Heart left ventricle (tissue), 16 donors: ENCODE measurements around the gene CNTFR. TPM values are rescaled to one million over a fixed set of nuclear protein-coding genes. Genes with fewer than 3 reads are reported as not detected.

Source experiments
- ATAC-seq, 4 donors: fragments of 200-7000 bp; cut with Tn5 transposase; one replicate each; pipeline ENCODE4 v1.9.1; 2020 to 2022; ENCODE audit warnings: moderate library complexity in 4 of 4, mild to moderate bottlenecking in 3 of 4, moderate number of reproducible peaks in 1 of 4
- DNase-seq, 5 donors: peaks; one replicate each; pipeline ENCODE4 v3.0.0-alpha.2; 2020
- H3K27ac ChIP-seq, 12 donors: fragments of 200-600 bp; sonication (generic) in 4 of 12; one replicate each; pipeline versions ENCODE4 v1.5.0 to v1.8.0; 2016 to 2022; ENCODE audit warnings: mild to moderate bottlenecking in 2 of 12
- H3K27me3 ChIP-seq, 9 donors: fragments of 200-600 bp; sonication (generic) in 2 of 9; one replicate each; pipeline versions ENCODE4 v1.5.1 to v1.8.0; 2016 to 2022; ENCODE audit warnings: mild to moderate bottlenecking in 3 of 9
- H3K36me3 ChIP-seq, 9 donors: fragments of 200-600 bp; sonication (generic) in 2 of 9; one replicate each; pipeline versions ENCODE4 v1.5.0 to v1.8.0; 2018 to 2022; ENCODE audit warnings: mild to moderate bottlenecking in 2 of 9
- H3K4me1 ChIP-seq, 12 donors: fragments of 200-600 bp; sonication (generic) in 4 of 12; one replicate each; pipeline versions ENCODE4 v1.5.0 to v1.8.0; 2016 to 2022; ENCODE audit warnings: mild to moderate bottlenecking in 3 of 12
- H3K4me3 ChIP-seq, 12 donors: fragments of 200-600 bp; sonication (generic) in 4 of 12; one replicate each; pipeline versions ENCODE4 v1.5.0 to v1.8.0; 2017 to 2022; ENCODE audit warnings: mild to moderate bottlenecking in 9 of 12, moderate library complexity in 4 of 12
- H3K9me3 ChIP-seq, 12 donors: fragments of 200-600 bp; sonication (generic) in 4 of 12; one replicate each; pipeline versions ENCODE4 v1.5.0 to v1.8.0; 2016 to 2022; ENCODE audit warnings: mild to moderate bottlenecking in 1 of 12
- POLR2A ChIP-seq, 2 donors: fragments of 450-650 bp; IDR thresholded peaks; one replicate each; pipeline ENCODE4 v1.6.1; 2017; ENCODE audit warnings: antibody characterized with exemption in 2 of 2, mild to moderate bottlenecking in 2 of 2, moderate library complexity in 2 of 2
- WGBS, 4 donors: extraction: QIAGEN DNeasy Blood & Tissue Kit in 2 of 4; methylation state at CpG; one replicate each; pipeline versions ENCODE4 v1.1.5 to v1.1.7; 2013 to 2018; 5-methylcytosine and 5-hydroxymethylcytosine counted together
- intact Hi-C, 10 donors: fragments of 100-400 bp; cut with DNase I; formaldehyde crosslinking; loops; one replicate each; pipeline versions ENCODE4 v1.11.1 to v1.14.2; 2022
- polyA plus RNA-seq, 2 donors: library from polyadenylated mRNA; stranded (reverse); fragments of 200-250 nt; gene quantifications; one replicate each; pipeline ENCODE4 v1.2.3, GENCODE V29; 2013
- total RNA-seq, 9 donors: library from RNA; depleted of rRNA in 2 of 9; stranded (reverse); fragments of >200 nt in 2 of 9; fragmentation: NEBNext Ultra II Directional in 3 of 9; extraction: Animal tissue kit (Norgen Biotek cat#: 25700) in 3 of 9; gene quantifications; one replicate each; pipeline versions ENCODE4 v1.1.0 to v1.2.4, GENCODE V29; 2016 to 2023
- TF ChIP-seq, protein P1 (sequence below), 12 donors: fragments of 200-600 bp; sonication (generic) in 4 of 12; IDR thresholded peaks; one replicate each; pipeline versions ENCODE4 v1.5.0 to v1.8.0; 2018 to 2022; ENCODE audit warnings: antibody characterized with exemption in 12 of 12, mild to moderate bottlenecking in 5 of 12
- donor health status: ischemic (EF 13 %, LVEDD 7.1; RV severe dilation, severe dysfunction).
- donor health status: healthy with polysubstance abuse.
- donor health status: DM: no; HTN: yes; CAD: no.
- donor health status: DM: no; HTN: no; CAD: no.
- donor health status: ischemic (EF 25% LVEDD 6.9; RV normal size, moderate dysfunction).
- donor health status: ischemic (EF 25% LVEDD 5.7; RV mildly dilated, moderate dysfunction).
- donor health status: healthy.
- donor health status: DM: yes; HTN: yes; CAD: no.
- donor health status: ischemic (EF 35%, LVEDD 5.7; RV mildly dilated, moderate dysfunction).
- donor health status: nonischemic (EF 11% LVEDD 7.7; RV severe dilation, severe dysfunction).
- donor health status: DM: yes; HTN: yes; CAD: no.
- donor health status: PGD.
- donor health status: ischemic (EF 29% LVEDD 5.4; RV normal size, mild dysfunction).
- donor health status: nonischemic (EF 23%, LVEDD 6.1; RV moderate dilation, normal function).

The CNTFR gene
- total and polyA plus RNA-seq, 11 donors = 0.43 to 9.8 (median 2.0) TPM

DNA sequence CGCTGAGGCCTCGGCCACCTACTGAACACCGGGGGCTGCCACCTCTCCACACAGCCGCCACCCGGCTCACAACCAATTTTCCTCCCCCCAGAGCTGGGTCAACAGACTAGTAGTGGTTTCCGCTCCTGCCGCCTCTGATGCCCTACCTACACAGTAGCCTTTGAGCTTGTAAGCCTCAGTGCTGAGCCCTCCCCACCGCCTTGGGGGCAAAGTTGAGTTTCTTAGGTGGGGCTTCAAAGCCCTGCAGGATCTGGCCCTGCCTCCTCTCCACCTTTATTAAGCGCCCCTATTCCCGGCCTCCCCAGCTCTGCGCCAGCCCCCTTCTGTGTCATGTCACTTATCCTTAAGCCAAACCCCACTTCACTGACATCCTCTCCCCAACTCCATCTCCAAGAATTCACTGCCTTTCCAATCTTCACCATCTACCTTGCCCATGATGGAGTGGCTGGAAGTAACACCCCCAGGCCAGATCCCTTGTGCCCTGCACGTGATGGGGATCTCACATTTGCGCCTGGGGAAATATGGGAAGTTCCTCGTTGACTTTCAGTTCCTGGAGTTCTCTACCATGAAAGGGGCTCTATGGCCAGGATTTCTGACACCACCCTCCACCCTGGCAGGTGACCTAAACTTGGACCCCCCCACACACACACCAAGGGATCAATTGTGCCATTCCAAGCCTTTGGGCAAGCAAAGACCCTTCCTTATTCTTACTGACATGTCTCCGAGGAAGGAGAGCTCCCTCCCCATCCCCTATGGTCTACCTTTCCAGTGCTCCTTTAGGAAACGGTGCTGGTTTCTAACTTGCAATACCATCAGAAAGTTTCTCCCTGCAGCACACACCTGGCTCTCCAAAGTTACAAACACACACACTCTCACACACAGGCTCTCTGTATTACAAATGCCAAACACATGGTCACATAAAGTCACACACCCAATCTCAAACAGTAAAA is 2.7 kb upstream of the CNTFR start:
- intact Hi-C loops = loop anchor here (1.0 to 10.0 kb wide), 13 partner anchors 43 to 260 kb away; no protein-coding TSS in a partner anchor
- ATAC-seq (no peak), DNase-seq (no peak)
- H3K4me3 ChIP-seq = peak overlapping the region in 2 of 12 donors; percentile 38 to 52
- 30 to 41% (median 35%) methylated on average over 14 to 16 of the region's 16 CpGs for WGBS, 4 donors
- peaks cover 4 to 69% (median 13%) of the 10 kb centered on the region in 9 donors for H3K27me3 ChIP-seq
- H3K27ac ChIP-seq = no peak overlapping the region
- TF ChIP-seq, protein P1, sequence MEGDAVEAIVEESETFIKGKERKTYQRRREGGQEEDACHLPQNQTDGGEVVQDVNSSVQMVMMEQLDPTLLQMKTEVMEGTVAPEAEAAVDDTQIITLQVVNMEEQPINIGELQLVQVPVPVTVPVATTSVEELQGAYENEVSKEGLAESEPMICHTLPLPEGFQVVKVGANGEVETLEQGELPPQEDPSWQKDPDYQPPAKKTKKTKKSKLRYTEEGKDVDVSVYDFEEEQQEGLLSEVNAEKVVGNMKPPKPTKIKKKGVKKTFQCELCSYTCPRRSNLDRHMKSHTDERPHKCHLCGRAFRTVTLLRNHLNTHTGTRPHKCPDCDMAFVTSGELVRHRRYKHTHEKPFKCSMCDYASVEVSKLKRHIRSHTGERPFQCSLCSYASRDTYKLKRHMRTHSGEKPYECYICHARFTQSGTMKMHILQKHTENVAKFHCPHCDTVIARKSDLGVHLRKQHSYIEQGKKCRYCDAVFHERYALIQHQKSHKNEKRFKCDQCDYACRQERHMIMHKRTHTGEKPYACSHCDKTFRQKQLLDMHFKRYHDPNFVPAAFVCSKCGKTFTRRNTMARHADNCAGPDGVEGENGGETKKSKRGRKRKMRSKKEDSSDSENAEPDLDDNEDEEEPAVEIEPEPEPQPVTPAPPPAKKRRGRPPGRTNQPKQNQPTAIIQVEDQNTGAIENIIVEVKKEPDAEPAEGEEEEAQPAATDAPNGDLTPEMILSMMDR (IDR thresholded peaks at IDR 0.05) = no peak
- no peak for TF ChIP-seq POLR2A (IDR thresholded peaks at IDR 0.05)
- no peaks in the 10 kb centered on the region for H3K9me3 ChIP-seq
- H3K4me1 ChIP-seq = peaks cover 0 to 52% (median 30%) of the 10 kb centered on the region in 12 donors
- no peaks in the 10 kb centered on the region for H3K36me3 ChIP-seq

DNA sequence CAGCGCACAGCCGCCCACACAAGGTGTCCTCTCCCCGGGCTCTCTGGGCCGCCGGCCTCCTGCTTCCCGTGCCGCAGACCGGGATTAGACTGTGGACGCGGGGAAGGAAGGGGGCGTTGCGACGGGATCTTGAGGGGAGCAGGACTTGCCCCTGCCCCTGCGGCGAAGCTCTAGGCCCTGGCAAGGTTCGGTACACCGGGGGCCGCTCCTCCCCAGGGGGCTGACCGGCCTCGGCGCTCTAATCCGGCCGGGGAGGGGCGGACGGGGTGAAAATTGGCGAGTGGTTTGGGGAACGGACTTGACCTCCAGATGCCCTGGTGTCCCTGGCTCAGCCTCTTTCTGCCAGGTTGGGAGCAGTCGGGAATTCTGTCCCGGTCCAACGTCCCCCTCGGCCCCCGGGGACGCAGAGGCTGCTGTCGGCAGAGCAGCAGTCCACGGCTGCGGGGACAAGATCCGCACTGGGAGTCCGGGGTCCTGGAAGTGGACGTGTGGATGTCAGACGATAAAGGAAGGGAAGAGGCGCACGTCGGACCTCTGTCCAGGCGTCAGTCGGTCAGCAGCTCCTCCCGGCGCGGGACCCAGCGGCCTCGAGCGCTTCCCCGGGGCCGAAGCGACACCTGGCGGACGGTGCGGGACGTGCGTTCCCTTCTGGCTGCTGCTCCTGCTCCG is 1.9 kb upstream of the CNTFR start:
- intact Hi-C loops = loop anchor here (1.0 to 10.0 kb wide), 13 partner anchors 43 to 259 kb away; no protein-coding TSS in a partner anchor
- Histone ChIP-seq H3K4me1 (peaks cover 0 to 52% (median 30%) of the 10 kb centered on the region in 12 donors), H3K27ac (peak overlapping the region in 4 of 12 donors; percentile 4 to 50 (median 24)), H3K9me3 (no peaks in the 10 kb centered on the region), H3K27me3 (peaks cover 4 to 77% (median 13%) of the 10 kb centered on the region in 9 donors), H3K4me3 (peak overlapping the region in 10 of 12 donors; percentile 13 to 63 (median 52)), H3K36me3 (no peaks in the 10 kb centered on the region)
- DNase-seq (peak; percentile 85 to 92 (median 86)), ATAC-seq (peak; percentile 68 to 91 (median 85))
- TF ChIP-seq, protein P1 (IDR thresholded peaks at IDR 0.05) = peak; percentile 82 to 98 (median 94)
- no peak for TF ChIP-seq POLR2A (IDR thresholded peaks at IDR 0.05)
- 3 to 12% (median 6%) methylated on average over 26 to 60 of the region's 60 CpGs for WGBS, 4 donors

DNA sequence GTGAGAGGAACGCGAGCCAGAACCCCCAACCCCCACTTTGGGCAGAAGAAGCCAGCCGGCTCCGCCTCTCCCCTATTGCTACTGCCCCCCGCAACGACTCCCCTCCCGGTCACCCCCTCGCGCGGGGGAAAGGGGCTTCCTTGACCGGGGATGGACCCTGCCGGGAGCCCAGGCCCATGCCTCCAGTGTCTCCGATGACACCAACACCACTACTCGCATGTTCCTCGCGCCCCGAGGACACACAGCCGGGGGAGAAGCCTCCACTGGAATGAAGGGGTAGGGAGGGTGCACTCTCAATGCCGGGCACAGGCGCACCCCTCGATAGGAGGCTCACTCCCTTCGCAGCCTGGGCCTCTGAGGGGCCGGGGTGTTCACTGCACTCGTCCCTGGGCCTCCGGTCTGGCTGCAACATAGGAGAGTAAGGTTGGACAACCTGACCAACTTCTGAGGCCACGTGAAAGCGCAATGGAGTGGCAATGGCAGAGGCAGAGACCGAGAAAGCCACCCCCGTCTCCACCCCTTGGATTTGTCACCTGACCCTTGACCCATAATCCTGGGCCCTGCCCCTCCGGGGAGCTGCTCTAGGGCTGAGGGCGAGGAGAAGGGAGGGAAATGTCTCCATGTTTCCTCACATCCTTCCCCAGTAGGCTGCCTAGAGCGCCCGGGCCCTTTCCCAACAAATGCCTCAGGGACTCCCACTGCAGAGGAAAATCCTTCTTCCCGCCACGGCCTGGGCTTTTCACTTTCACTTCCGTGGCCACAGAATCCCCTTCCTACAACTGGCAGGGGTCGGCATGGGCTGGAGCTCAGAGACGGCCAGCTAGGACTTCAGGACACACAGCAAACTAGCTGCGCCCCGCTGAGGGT is 1.1 kb upstream of the CNTFR start:
- no peaks in the 10 kb centered on the region for H3K36me3 ChIP-seq
- H3K4me3 ChIP-seq = peak overlapping the region in 11 of 12 donors; percentile 27 to 63 (median 53)
- H3K9me3 ChIP-seq = no peaks in the 10 kb centered on the region
- WGBS, 4 donors = 27 to 37% (median 28%) methylated on average over 22 to 40 of the region's 40 CpGs
- intact Hi-C loops = loop anchor here (1.0 to 10.0 kb wide), 13 partner anchors 42 to 258 kb away; no protein-coding TSS in a partner anchor
- H3K27me3 ChIP-seq = peaks cover 4 to 84% (median 13%) of the 10 kb centered on the region in 9 donors
- peak overlapping the region in 4 of 12 donors; percentile 4 to 50 (median 24) for H3K27ac ChIP-seq
- DNase-seq (peak in 1 of 5 donors; percentile 33), ATAC-seq (peak in 2 of 4 donors; percentile 11 to 14)
- no peak for TF ChIP-seq POLR2A (IDR thresholded peaks at IDR 0.05)
- TF ChIP-seq, protein P1 (IDR thresholded peaks at IDR 0.05) = no peak
- H3K4me1 ChIP-seq = peaks cover 0 to 52% (median 30%) of the 10 kb centered on the region in 12 donors
